ENCODE results near the gene STRIT1.
"Not testable (repeated sequence)": the region's sequence is repeated elsewhere in the genome, so short reads cannot be mapped to it uniquely, and the experiment has no call there.

The STRIT1 gene

DNA sequence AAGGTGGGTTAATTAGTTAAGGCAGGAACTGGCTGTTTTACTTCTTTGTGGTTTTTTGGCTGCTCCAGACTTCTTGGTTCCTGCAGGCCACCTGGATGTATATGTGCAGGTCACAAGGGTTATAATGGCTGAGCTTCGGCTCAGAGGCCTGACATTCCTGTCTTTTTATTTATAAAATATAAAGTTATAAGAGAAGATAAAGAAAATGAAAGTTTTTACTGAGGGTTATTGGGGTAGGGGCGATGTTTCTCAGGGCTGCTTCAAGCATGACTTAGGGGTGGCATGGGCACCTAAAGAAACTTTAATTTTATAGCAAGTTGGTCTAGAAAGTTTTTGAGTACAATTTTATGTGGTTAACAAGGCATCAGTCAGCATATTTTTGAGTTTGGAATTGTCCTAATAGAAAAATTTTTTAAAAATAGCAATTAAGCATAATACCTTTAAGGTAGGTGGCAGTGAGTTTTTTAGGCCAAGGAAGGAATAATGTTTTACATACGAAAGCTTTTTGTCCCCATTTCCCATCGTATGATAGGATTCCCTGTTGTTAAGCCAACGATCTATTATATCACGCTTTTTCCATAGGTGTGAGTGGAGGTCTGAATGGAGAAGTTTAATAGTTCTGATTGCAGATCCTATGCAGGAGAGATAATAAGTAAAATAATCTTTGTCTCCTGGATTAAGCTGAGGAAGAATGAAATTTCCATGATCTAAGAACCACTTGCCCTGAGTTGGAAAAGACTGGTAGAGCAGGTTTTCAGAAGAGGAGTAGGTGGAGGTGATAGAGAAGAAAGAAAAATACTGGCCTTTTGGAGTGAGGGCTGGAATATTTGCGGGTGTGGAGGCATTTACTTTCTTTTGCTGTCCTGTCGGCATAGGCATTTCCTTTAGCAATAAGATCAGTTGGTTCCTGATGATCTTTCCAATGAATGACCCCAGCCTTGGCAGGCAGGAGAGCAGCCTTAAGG is 10.1 kb downstream of the STRIT1 start:
- no peak for DNase-seq (ENCODE audit: extremely low spot score)
- TF ChIP-seq, protein P1, sequence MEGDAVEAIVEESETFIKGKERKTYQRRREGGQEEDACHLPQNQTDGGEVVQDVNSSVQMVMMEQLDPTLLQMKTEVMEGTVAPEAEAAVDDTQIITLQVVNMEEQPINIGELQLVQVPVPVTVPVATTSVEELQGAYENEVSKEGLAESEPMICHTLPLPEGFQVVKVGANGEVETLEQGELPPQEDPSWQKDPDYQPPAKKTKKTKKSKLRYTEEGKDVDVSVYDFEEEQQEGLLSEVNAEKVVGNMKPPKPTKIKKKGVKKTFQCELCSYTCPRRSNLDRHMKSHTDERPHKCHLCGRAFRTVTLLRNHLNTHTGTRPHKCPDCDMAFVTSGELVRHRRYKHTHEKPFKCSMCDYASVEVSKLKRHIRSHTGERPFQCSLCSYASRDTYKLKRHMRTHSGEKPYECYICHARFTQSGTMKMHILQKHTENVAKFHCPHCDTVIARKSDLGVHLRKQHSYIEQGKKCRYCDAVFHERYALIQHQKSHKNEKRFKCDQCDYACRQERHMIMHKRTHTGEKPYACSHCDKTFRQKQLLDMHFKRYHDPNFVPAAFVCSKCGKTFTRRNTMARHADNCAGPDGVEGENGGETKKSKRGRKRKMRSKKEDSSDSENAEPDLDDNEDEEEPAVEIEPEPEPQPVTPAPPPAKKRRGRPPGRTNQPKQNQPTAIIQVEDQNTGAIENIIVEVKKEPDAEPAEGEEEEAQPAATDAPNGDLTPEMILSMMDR (IDR thresholded peaks at IDR 0.05; ENCODE audit: control extremely low read depth, extremely low read depth, low read depth, missing control alignments): no peak
- ChIA-PET CTCF (interaction anchor here (1.9 kb wide), 1 partner anchor 14 kb away, joined by 5 read pairs; no protein-coding TSS in a partner anchor), POLR2A (no interaction called here)

DNA sequence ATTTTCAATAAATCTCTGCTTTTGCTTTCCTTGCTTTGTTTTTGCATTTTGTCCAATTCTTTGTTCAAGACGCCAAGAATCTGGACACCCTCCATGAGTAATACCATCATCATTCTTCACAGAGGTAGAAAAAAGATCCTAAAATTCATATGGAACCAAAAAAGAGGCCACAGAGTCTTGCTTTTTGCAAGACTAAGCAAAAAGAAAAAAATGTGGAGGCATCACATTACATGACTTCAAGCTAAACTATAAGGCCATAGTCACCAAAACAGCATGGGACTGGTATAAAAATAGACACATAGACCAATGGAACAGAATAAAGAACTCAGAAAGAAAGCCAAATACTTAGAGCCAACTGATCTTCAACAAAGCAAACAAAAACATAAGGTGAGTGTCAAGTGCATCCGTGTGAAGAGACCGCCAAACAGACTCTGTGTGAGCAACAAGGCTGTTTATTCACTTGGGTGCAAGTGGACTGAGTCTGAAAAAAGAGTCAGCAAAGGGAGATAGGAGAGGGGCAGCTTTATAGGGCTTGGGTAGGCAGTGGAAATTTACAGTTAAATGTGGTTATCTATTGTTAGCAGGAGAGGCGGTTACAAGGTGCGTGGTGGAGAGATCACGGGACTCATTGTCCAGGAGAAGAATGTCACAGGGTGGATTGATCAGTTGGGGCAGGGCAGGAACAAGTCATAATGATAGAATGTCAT is 10.9 kb downstream of the STRIT1 start:
- POLR2A ChIA-PET: no interaction called here
- CTCF ChIA-PET: no interaction called here
- TF ChIP-seq, protein P1 (IDR thresholded peaks at IDR 0.05; ENCODE audit: control extremely low read depth, extremely low read depth, low read depth, missing control alignments): no peak
- DNase-seq (ENCODE audit: extremely low spot score): no peak

DNA sequence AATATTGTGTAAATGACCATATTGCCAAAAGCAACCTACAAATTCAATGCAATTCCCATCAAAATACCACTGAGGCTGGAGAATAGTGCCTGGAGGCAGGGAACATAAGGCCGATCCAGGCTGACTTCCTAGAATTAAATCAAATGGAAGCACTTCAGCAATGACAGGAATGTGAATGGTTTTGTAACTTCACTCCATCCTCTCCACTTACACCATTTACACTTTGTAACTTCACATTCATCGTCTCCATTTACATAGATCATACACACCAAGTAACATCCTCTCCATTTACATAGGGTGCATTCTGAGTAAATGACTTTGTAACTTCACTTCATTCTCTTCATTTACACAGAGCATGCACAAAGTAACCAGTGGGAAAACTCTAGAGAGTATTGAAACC is 11.6 kb downstream of the STRIT1 start:
- TF ChIP-seq, protein P1 (IDR thresholded peaks at IDR 0.05; ENCODE audit: control extremely low read depth, extremely low read depth, low read depth, missing control alignments): no peak
- ChIA-PET POLR2A (no interaction called here), CTCF (no interaction called here)
- DNase-seq (ENCODE audit: extremely low spot score): no peak

DNA sequence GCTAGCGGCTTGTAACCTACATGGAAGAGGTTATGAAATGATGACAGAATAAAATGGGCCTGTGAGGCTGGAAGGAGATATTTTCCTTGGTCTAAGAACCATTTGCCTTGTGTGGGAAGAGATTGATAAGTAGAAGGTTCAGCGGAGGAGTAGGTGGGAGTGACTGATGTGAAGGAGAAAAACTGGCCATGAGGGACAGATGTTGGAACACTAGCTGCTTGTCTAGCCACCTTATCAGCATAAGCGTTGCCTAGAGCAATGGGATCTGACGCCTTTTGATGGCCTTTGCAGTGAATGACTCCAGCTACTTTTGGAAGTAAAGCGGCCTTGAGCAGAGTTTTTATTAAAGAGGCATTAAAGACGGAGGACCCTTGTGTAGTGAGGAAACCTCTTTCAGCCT is 17.4 kb downstream of the STRIT1 start:
- CTCF ChIA-PET; DNase-seq (ENCODE audit: extremely low spot score); POLR2A ChIA-PET: not testable (repeated sequence)

DNA sequence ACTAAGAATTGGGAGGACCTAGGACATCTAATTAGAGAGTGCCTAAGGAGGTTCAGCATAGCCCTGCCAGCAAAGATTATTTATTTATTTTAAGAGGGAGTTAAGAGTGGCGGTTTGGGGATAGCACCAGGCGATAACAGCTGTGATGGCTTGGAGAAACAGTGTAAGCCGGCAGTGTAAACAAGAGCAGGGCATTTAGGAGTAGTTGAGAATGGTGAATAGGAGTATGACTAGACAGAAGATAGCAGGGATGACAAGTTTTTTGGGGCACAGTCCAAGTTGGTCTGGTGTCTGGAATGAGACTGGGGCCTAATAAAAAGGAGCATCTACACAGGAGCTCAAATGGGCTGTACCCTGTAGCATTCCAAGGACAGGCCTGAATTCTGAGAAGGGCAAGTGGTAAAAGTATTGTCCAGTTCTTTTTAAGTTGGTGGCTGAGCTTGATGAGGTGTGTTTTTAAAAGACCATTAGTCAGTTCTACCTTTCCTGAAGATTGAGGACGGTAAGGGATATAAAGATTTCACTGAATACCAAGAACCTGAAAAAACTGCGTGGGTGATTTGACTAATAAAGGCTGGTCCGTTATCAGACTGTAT is 18.2 kb downstream of the STRIT1 start:
- CTCF ChIA-PET; DNase-seq (ENCODE audit: extremely low spot score); POLR2A ChIA-PET: not testable (repeated sequence)

DNA sequence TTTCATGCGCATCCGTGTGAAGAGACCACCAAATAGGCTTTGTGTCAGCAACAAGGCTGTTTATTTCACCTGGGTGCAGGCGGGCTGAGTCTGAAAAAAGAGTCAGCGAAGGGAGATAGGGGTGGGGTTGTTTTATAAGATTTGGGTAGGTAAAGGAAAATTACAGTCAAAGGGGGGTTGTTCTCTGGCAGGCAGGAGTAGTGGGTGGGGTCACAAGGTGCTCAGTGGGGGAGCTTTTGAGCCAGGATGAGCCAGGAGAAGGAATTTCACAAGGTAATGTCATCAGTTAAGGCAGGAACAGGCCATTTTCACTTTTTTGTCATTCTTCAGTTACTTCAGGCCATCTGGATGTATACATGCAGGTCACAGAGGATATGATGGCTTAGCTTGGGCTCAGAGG is 19.0 kb downstream of the STRIT1 start:
- CTCF ChIA-PET: not testable (repeated sequence)

DNA sequence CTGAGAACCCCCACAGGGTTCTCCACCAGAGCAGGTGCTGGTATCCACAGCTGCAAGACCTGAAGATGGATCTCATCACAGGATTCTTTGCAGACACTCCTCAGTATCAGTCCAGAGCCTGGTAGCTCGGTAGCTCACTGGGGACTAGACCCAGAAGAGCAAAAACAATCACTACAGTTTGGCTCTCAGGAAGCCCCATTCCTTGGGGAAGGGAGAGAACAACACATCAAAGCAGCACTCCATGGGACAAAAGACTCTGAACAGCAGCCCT is 22.2 kb downstream of the STRIT1 start:
- POLR2A ChIA-PET: no interaction called here
- TF ChIP-seq, protein P1 (IDR thresholded peaks at IDR 0.05; ENCODE audit: control extremely low read depth, extremely low read depth, low read depth, missing control alignments): no peak
- DNase-seq (ENCODE audit: extremely low spot score): no peak
- CTCF ChIA-PET: no interaction called here

More for the DNA sequence above, 19.0 kb downstream of the STRIT1 start:
- POLR2A ChIA-PET; DNase-seq (ENCODE audit: extremely low spot score): not testable (repeated sequence)
